Stimulated activated naive CD4-positive, alpha-beta T cell (primary cell): ENCODE data around the gene ZNF219.

Experiments used
- DNase-seq, 6 experiments: peaks; one replicate each; lab custom pipeline; 2025; lab: John Stamatoyannopoulos, UW

ZNF219 gene

DNA sequence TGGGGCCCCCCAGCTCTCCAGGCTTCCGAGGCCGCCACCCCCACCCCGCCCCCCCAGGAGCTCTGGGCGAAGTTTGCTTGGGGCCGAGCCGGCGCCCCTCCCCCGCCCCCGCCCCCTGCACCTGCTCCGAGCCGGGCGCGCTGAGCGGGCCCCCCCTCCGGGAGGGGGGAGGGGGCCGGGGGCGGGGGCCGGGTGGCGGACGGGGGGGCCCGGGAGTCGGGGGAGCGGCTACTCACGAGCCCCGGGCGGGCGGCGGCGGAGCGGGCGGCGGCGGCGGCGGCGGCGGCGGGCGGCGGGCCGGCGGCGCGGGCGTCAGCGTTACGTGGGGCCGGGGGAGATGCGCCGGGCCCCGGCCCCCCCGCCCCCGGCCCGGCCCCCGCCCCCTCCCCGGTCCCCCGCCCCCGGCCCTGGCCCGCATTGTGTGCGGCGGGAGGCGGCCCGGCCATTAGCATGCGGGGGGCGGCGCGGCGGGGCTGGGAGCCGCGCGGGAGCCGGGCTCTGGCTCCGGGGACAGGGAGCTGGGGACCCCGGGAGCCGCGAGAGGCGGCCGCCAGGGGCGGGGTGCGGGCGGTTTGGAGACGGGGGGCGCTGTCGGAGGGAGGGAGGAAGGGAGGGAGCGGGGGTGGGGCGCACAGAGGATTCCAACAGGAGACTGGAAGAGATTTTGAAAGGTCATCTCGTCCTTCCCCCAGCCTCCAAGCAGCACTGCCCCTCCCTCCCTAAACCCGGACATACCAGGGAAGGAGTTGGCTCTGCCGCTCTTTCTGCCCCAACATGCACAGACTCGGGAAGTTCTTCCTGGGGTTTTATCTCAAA is at the start of gene ZNF219:
TSS of gene ZNF219 (minus strand) at position 580 of the 816 bp plus-strand sequence. CDS start 5,064 bp downstream, outside the sequence.
- peak in 5 of 6 experiments; percentile 22 to 44 (median 38) for DNase-seq

- DNase-seq = no peak
Observed at GRCh38 chr14:21145437-21145836, 47.0 kb upstream of the ZNF219 start.

DNA sequence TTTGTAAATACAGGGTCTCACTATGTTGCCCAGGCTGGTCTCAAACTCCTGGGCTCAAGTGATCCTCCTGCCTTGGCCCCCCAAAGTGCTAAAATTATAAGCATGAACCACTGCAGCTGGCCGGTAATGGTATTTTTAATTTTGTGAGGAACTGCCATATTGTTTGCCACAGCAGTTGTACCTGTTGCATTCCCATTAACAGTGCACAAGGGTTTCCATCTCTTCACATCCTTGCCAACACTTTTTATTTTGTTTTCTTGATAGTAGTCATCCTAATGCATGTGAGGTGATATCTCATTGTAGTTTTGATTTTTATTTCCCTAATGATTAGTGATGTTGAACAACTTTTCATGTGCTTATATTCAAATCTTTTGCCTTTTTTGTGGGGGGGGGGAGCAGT is 43.9 kb upstream of the ZNF219 start:
- DNase-seq = no peak

- DNase-seq = peak in 2 of 6 experiments; percentile 12 to 15
Observed at GRCh38 chr14:21136024-21136423, 37.6 kb upstream of the ZNF219 start.

- no peak for DNase-seq
Observed at GRCh38 chr14:21133901-21134300, 35.4 kb upstream of the ZNF219 start.

DNA sequence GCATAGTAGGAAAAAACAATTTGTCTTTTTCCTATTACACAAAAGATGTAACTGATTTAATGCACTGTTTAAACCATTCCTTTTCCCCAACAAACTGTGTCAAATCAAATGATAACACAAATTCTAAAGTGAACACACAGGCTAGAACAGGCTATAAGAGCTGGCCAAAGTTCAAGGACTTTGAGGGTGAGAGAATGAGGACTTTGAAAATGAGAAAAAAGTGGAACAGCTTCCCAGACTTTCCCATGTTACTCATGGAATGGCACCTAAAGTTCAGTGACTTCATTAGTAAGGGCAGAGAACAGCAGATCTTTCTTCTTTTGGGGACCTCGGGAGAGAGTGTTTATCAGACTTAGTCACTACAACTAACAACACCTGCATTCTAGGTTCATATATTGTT is 25.0 kb upstream of the ZNF219 start:
- DNase-seq = no peak

DNA sequence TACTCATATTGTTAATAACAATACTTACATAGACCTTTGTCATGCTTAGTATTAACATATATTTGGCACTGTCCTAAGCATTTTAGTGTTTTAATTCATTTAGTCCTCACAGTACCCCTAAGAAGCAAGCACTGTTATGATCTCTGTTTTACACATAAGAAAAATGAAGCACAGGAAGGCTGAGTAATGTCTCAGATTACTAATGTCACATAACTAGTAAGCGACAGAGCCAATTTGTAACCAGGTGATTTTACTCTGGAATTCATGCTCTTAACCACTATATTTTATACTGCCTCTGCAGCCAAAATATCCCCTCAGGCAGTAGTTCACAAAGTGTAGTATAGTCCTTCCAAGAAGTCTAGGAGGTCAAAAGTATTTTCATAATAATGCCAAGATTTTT is 22.7 kb upstream of the ZNF219 start:
- no peak for DNase-seq

DNA sequence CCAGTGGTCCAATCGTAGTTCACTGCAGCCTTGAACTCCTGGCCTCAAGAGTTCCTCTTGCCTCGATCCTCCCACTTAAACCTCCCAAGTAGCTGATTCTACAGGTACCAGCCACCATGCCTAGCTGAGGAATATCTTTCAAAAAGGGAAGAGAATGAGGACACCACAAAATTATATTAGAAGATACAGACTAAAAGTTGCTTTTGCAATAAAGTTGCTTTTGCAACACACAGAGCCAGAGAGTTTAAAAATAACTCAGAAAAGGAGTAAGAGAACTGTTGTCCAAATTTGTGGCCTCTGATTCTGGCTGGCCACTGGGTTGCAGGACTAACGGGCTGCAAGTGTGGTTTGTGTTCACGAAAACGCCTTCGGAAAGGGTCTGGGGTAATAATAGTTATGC is 22.2 kb upstream of the ZNF219 start:
- DNase-seq = no peak

- no peak for DNase-seq
Observed at GRCh38 chr14:21118933-21119332, 20.5 kb upstream of the ZNF219 start.

DNA sequence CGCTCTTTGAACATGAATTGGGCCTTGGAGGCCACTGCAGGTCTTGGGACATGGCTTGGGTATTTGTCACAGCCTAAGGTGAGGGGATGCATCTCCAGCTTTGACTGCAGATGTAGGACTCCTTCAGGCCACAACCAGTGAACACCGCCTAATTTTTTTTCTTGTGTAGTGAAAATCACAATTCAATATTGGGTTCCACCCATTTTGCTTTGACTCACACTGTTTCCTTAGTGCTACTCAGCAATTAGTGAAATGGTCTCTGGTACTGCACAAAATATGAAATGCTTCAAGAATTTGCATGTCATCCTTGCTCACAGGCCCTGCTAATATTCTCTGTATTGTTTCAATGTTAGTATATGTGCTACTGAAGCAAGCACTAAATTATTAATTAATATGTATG is 14.9 kb upstream of the ZNF219 start:
- no peak for DNase-seq

DNA sequence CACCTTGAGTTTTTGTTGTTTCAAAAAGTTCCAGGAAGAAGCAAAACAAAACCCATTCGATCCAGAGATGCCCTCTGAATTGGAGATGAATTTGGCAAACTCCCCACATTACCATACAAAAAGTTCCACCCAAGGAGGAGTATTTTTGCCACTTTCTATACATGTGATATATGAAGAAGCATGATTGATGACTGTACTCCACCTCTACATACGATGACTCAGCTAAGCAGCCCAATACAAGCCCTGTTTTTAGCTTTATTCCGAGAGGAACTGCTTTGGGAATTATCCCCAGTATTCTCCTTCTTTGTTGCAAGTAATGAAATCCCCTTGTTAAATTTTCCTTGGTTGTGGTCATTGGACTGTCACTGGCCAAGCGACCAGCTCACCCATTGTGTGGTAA is 13.8 kb upstream of the ZNF219 start:
- no peak for DNase-seq

- no peak for DNase-seq
Observed at GRCh38 chr14:21109377-21110138, 11.1 kb upstream of the ZNF219 start.

GRCh38 chr14:21108791-21109190 is 10.3 kb upstream of the ZNF219 start:
- DNase-seq = no peak

GRCh38 chr14:21107283-21107800 is 8.9 kb upstream of the ZNF219 start:
- no peak for DNase-seq

DNA sequence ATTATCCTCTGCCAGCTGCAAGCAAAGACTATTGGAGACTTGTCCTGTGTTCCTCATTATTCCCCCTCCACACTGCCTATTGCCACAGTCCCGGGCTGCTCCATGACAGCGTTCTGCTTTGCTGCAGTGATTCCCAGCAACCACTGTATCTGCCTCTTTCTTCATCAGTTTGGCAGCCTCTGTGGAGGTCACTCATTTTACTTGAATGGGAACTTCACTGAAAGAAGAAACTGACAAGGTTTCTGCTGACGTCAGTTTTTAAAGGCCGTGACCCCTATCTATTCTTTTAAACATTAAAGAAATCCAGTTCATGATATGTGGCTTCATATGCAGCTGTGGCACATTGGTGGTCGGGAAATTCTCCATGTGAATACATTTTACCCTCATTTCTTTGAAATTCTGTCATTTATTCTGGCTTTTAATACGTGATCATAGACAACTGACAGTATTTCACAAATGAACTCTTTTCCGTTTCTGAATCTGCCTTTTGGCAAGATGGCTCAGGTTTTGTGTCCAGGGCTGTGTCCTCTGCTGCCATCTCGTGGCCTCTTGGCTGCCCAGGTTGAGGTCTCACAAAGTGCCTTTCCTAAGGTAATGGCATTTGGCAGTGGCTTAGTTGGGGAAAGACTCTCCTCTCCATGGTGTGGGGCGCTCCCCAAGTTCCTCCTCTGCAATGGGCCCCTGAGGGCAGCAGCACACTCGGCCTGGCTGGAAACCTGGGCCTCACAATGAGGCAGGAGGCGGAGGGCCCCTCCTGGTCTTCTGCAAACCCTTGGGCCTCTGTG is 8.2 kb upstream of the ZNF219 start:
- peak; percentile 28 to 73 (median 64) for DNase-seq

DNA sequence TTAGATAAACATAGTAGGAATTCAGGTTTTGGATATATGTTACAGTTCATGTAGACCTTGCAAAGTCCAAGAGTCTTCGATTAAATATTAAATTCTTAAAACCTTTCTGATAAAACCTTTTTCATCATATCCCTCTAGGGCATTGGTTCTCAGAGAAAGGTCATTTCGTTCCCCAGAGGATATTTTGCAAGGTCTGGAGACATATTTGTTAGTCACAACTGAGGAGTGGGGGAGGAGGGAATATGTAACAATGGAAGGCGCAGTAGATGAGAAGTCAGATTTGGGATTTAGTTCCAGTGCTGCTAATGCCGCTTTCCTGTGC is 7.7 kb upstream of the ZNF219 start:
- DNase-seq = no peak

DNA sequence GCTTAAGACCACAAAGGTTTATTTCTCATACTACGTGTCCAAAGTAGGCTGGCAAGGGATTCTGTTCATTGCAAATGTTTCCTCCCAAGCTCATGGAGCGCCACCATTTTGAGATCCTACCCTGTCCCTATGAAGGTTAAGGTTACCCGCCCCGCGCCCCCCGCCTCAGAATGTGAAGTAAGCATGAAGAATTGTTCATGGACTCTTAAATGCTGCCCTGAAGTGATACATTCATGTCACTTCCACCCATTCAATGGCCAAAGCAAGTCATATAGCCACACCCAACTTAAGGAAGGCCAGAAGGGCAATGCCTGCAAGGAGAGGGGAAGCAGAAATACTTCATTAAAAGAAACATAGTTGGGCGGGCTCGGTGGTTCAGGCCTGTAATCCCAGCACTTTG is 6.6 kb upstream of the ZNF219 start:
- no peak for DNase-seq

DNA sequence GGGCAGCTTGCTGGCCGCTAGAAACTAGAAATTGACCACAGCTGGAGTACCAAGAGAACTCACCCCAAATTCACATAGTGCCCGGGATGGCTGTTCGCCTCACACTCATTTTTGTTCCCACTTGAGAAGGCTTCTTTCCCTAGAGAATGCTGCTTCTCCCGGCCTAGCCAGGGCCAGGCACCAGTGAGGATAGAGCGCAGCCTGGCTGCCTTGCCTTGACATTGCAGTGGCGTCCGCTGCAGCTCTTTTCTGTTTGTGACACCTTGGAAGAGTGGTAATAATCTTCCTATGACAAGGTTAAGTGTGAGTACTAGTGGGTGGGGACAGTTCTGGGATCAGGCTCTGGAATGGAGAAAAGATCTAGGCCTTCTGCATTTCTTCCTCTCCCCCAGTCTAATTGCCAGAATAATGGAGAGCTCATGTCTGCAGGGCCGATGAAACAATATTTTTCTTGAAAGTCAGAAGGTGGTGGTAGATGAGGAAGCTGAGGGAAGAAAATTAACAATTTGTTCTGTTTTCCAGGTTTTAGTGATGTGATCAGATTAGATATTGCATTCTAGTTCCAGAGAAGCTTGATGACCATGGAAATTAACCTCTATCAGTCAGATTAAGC is 6.1 kb upstream of the ZNF219 start:
- peak; percentile 45 to 80 (median 58) for DNase-seq

DNA sequence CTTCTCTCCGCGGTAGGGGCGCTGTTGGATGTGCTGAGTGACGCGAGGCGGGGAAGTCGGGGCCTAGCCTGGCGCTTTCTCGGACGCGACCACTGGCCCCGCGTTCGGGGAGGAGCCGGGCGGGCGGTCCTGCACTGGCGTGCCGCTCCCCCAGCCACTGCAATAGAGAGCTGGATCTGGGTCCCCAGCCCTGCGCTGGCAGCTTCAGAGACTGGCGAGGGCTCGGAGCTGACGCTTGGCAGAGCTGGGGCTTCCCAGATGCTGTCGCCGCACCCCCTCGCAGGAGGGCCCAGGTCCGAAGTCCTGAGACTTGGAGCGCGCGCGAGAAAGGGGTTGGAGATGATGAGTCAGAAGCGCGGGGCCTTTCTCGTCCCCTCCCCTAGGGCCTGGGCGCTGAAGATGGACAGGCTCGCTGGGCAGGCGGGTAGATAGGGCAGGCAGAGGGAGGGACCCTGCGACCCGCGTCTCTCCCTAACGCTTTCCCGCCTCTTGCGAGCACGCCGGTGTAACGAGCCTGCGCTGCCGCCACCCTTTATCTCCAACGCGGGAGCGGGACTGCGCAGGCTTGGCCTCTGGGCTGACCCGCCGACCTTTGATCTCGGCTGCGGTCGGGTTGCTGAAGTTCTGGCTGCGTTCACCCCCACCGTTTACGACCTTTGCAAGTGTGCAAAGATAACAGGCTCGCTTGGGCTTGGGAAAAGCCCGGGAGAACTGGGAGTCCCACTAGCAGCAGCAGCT is 5.4 kb upstream of the ZNF219 start:
- DNase-seq = peak; percentile 79 to 97 (median 90)

- DNase-seq = no peak
Observed at GRCh38 chr14:21103411-21103709, 4.9 kb upstream of the ZNF219 start.
